GM19351 (cell line): ENCODE measurements around the gene FST.

Experiments
- ATAC-seq: cut with Tn5 transposase; IDR thresholded peaks from one replicate; pipeline ENCODE4 v1.9.1; 2021; ENCODE audit warnings: mild to moderate bottlenecking, moderate library complexity; ENCODE audit not compliant: unreplicated experiment

FST gene

GRCh38 chr5:53508125-53508524, 27.7 kb downstream of the FST start:
- ATAC-seq = no peak

GRCh38 chr5:53512539-53512938, 32.1 kb downstream of the FST start:
- no peak for ATAC-seq

GRCh38 chr5:53515988-53516387, 35.6 kb downstream of the FST start:
- ATAC-seq = no peak

GRCh38 chr5:53520813-53521212, 40.4 kb downstream of the FST start:
- ATAC-seq = no peak
